HK-2 (cell line): ENCODE measurements around the gene KLHL18.
"Not testable (repeated sequence)": the region's sequence is repeated elsewhere in the genome, so short reads cannot be mapped to it uniquely, and the experiment has no call there.

Source experiments
- DNase-seq: peaks from one replicate; pipeline ENCODE4 v3.0.0-alpha.2; 2018; ENCODE audit not compliant: unreplicated experiment

The KLHL18 gene

DNA sequence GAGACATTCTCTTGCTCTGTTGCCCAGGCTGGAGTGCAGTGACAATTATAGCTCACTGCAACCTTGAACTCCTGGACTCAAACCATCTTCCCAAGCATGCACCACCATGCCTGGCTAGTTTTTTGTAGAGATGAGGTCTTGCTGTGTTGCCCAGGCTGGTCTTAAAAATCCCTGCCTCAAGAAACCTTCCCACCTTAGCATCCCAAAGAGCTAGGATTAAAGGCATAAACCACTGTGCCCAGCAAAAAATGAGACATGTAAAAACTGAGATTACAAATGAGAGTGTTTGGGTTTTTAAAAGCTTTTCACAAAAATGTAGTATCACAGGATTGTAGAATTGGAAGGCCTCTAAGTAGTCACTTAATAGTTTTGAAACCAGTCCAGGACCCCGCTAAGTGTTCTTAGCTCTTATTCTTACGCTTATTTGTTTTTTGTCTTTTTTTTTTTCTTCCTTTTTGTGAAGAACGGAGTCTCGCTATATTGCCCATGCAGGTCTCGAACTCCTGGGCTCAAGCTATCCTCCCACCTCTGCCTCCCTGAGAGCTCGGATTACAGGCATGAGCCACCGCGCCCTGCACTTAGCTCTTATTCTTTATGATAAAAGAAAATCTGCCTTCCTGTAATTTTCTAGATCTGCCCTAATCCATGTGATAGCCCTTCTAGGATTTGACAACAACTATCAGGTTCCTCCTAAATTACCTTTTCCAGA is 31.5 kb downstream of the KLHL18 start:
- DNase-seq = no peak

DNA sequence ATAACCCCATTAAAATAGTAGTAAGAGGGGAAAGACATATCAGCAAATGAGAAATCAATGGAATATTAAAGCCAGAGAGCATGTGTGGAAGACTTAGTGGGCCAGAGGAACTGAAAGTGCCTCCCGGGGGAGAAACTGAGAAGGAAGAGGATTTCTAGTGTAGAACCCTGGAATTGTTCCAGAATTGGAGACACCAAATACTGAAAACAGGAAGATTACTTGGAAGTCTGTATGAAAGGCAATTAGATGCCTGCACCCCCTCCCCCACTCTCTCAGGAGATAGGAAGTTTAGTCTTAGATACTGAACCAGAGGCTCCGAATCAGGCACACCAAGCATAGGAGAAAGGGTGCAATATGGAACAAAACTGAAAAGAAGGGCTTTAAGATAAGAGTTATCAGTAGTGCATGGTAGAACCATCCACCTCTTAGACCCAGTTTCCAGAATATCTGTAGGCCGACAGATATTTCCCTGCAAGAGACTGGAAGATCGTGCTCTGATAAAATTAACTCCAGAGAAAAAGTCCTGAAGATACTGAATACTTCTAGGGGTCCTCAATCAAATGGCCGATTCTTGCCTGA is 32.4 kb downstream of the KLHL18 start:
- DNase-seq = no peak

DNA sequence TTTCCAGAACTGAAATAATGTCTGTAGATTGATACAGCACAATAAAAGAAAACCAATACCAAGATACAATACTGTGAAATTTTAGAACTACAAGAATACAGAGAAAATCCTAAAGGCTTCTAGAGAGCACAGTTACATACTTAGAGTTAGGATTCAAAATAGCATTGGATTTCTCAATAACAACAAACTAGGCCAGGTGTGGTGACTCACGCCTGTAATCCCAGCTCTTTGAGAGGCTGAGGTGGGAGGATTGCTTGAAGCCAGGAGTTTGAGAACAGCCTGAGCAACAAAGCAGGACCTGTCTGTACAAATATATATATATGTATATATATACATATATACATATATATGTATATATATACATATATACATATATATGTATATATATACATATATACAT is 33.4 kb downstream of the KLHL18 start:
- not testable (repeated sequence) for DNase-seq

DNA sequence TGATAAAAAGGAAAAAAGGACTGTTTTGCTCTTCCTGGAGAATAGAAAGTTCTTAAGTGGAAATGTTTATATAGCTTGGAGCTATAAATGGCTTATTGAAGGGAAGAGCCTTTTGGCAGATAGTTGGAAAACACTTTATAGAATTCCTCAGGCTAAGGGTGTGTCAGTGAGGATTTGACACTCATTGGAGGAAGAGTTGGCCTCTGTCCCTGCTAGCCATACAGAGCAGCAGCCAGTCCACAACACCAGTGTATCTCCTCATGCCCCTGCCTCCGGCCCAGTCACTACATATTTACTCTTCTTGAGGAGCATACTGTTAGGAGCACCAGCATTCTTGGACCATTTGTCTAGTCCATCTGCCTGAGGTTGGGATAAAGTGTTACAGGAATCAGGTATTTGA is 36.2 kb downstream of the KLHL18 start:
- no peak for DNase-seq

DNA sequence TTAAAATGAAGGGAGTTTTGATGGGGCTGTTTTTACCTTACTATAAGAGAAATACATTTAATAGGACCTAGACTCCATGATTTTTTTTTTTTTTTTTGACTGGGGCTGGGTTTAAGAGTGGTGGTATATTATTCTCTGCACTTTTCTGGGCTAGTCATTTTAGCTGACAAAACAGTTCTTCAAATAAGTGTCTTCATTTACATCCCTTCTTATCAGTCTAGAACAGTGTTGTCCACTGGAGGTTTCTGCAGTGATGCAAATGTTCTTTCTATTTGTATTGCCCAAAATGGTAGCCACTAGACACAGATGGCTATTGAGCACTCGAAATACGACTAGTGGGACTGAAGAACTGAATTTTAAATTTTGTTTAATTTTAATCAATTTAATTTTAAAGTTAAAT is 37.2 kb downstream of the KLHL18 start:
- no peak for DNase-seq

DNA sequence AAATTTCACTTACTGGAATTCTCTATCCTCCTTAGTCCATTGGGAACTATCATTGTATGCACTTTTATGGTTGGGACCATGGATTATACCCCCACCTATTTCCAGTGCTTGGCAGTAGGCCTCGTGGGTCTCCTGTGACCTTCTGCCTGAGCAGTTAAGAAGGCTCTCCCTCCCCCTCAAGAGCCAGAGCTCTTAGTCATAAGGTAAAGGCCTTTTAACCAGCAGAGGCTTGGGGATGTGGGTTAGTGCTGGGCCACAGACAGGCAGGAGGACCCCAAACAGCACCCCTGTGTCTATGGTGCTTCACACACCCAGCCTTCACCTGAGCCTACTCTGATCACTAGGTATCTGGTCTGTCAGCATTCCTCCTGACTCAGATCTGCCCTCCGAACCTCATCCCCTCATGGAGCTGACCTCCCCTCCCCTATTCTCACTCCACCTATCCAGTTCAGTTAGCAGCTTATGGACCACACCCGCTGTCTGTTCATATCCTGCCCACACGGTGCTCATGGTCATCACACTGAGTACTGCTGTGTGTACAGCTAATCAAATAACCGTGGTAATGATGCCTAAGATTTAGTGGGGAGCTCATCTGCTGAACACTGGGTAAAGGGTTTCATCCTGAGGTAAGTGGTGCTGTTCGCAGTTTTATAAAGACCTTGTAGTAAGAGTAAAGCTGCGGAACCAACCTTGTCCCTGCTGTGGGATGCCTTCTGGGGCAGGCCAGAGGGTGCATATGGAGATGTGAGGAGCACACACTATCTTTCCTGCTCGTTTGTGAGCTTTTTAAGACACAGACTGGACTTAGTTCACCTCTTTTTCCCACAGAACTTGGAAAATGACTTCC is 40.9 kb downstream of the KLHL18 start:
- DNase-seq = peak; percentile 12

- peak; percentile 33 for DNase-seq
Measured at GRCh38 chr3:47324278-47324865, 41.6 kb downstream of the KLHL18 start.

DNA sequence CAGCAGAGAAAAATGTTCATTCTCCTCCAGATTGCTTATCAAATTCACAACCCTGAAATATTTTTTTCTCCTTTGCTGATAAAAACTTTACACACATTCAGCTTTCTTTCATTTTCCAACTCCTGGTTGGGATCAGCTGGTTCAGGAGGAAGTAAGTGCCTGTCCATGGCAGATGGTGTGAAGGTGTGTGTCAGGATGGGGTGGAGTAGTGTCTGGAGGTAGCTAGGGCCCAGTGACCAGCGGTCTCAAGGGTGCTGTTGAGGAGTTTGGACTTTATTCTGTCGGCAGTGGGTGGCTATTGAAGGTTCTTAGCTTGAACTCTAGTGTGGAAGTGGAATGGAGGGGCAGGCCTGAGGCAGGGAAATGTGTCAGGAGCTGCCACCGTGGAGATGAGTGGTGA is 51.2 kb downstream of the KLHL18 start:
- DNase-seq = no peak

DNA sequence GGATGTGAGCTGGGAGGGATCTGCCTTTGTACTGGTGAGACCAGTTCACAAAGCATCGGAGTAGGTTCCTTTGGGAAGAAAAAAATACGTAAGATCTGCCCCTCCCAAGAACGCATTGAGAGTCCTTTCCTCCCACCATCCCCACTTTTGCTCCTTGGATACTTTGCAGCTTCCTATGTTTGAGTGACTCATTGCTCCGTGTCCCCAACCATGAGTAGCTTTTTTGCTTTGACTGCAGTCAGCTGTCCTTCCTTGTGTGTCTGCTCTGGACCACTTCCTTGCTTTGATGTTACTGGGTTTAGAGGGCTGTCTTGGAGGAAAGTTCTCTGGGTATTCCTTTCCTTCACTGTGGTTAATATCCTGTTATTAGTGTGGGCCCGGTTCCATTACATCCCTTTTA is 54.9 kb downstream of the KLHL18 start:
- no peak for DNase-seq

DNA sequence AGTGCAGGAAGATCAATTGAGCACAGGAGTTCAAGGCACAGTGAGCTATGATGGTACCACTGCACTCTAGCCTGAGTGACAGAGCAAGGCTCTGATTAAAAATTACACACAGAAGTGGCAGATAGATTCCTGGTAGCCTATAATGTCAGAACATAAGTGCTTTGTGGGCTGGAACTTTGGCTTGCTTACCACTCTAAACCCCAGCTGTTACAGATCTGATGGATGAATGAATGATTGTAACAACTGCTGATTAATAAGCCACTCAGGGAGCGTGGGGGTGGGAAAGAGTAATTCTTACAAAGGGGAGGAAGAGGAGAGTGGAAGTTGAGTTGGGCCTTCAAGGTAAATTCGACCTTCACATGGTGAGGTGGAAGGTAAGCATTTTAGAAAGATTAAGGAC is 57.2 kb downstream of the KLHL18 start:
- DNase-seq = no peak

GRCh38 chr3:47340866-47341265 is 58.1 kb downstream of the KLHL18 start:
- no peak for DNase-seq

DNA sequence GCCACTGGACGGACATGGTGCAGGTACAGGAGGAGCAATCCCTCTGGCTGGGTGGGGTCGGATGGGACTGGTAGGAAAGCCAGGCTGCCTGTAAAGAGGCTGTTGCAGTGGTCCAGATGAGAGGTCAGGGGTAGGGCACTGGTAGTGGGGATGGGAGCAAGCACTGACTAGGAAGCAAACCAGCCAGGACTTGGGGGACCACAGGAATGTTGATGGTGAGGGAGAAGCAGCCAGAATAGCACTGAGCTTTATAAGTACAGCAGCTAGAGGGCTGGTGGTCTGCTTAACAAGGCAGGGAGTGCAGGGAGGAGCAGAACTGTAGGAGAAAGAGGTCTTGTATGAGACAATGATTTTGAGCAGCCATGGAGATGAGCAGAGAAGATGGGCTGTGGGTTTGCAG is 59.4 kb downstream of the KLHL18 start:
- DNase-seq = no peak

DNA sequence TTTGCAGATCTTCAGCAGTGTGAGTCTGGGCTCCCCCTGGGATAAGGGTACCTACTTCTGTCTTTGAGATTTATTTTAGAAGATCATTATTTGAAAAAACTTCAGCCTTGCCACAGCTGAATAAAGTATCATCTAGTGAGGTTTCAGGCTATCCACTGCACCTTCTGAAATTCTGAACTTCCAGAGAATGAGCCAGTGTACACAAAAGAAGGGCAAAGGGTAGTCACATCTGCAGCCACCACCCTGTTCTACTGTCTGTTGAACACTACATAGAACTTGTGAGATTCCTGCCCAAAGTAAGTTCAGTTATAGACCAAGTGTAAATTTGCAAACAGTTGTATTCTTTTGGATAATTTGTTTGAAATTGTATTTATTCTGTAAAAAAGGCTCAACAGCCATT is 60.1 kb downstream of the KLHL18 start:
- no peak for DNase-seq

DNA sequence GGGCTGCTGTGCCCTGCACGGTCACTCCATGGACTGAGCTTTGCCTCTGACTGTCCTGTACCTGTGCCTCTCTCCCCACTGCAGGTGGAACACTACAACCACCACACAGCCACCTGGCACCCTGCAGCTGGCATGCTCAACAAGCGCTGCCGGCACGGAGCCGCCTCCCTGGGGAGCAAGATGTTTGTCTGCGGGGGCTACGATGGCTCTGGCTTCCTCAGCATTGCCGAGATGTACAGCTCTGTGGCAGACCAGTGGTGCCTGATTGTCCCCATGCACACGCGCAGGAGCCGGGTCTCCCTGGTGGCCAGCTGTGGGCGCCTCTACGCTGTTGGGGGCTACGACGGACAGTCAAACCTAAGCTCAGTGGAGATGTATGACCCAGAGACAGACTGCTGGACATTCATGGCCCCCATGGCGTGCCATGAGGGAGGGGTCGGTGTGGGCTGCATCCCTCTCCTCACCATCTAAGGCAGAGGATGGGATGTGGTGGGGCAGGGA is 60.8 kb downstream of the KLHL18 start:
- DNase-seq = no peak

GRCh38 chr3:47344971-47345370 is 62.2 kb downstream of the KLHL18 start:
- no peak for DNase-seq

DNA sequence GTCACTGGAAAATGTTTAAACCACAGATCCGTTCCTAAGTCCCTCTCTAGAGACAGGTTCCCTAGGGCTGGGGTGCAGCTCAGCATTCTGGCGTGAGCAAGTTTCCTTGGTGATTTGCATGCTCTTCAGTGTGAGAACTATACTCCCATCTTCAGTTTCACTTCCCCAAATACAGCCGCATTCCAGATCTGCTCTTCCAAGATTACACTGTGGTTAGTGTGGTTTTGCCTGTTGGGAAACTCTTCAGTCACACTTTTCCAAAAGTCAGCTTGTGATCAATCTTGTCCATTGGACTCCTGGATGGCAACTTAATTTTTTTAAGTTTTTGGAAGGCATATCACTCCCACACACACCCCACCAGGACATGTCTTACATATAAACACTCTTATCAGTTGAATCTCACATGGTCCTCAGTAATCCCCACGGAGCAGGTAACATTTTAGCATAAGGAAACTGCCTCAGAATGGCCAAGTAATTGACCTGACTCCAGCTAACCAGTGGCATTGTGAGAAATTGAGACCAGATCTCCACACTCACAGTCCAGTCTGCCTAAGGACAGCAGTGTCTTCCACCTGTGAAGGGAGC is 64.6 kb downstream of the KLHL18 start:
- no peak for DNase-seq

GRCh38 chr3:47348411-47349154 is 65.8 kb downstream of the KLHL18 start:
- DNase-seq = no peak

GRCh38 chr3:47355010-47355409 is 72.3 kb downstream of the KLHL18 start:
- DNase-seq = no peak

DNA sequence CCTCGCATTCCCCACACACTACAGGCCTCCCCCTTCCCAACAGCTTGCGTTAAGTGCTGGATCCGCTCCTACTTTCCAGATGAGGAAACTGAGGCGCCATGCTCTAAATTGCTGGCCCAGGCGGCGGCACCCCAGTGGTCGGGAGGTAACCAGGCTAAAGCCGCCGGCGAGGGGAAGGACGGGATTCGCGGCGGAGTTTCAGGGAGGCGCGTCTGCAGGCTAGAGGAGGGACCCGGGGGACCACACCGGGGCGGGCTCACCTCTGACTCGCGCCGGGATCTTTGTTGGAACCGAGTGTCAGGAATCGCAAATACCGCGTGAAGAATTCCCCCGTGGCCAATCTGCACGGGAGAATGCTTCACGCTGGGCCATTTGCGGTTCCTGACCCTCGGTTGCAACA is 73.5 kb downstream of the KLHL18 start:
- no peak for DNase-seq

DNA sequence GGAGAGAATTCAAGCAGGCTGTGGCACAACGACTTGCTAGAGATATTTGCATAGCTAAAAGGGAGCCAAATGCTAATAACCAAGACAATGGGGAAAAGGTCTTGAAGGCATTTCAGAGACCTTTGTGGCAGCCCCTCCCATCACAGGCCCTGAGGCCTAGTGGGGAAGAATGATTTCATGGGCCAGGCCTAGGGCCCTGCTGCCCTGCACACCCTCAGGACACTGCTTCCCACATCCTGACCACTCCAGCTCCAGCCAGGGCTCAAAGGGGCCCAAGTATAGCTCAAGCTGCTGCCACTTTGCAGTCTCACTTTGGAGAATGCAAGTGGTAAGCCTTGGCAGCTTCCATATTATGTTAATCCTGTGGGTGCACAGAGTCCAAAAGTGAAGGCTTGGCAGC is 76.6 kb downstream of the KLHL18 start:
- DNase-seq = no peak

- not testable (repeated sequence) for DNase-seq
Measured at GRCh38 chr3:47360110-47360517, 77.4 kb downstream of the KLHL18 start.
